PC-3 (cell line): Measurements from ENCODE around the gene GPHA2.

Experiments used
- CTCF ChIP-seq: fragments of 300-600 bp; sonication (generic); conservative IDR thresholded peaks from 2 replicates; pipeline ENCODE4 v1.5.1; 2017; ENCODE audit warnings: antibody characterized with exemption, low read depth, mild to moderate bottlenecking, low read length
- EZH2 ChIP-seq: fragments of 300-600 bp; sonication (generic); IDR thresholded peaks from one replicate; pipeline ENCODE4 v1.6.1; 2017; ENCODE audit warnings: antibody characterized with exemption, mild to moderate bottlenecking, low read length; ENCODE audit not compliant: unreplicated experiment

GRCh38 chr11:64888729-64889511 is 46.8 kb downstream of the GPHA2 start:
- TF ChIP-seq EZH2 (no peak), CTCF (no peak)
